ENCODE data around the gene VAV3.

DNA sequence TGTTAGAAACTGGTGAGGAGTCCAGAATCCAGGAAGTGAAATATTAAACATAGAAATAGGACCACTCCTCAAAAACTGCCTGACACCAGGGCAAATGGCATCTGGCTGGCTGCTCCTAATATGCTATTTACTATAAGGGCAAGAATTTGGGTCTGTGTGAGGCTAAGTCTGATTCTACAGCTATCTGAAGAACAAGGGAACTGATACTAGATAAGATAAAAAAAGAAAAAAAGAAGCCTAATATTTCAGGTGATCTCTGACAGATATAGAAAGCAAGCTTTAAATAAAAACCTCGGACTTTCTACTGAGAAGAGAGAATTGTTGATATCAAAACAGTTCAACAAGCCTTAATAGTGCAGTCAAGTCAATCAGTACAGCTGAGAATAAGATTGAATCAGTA, 42.1 kb upstream of the VAV3 start:
- TF ChIP-seq, protein P1, sequence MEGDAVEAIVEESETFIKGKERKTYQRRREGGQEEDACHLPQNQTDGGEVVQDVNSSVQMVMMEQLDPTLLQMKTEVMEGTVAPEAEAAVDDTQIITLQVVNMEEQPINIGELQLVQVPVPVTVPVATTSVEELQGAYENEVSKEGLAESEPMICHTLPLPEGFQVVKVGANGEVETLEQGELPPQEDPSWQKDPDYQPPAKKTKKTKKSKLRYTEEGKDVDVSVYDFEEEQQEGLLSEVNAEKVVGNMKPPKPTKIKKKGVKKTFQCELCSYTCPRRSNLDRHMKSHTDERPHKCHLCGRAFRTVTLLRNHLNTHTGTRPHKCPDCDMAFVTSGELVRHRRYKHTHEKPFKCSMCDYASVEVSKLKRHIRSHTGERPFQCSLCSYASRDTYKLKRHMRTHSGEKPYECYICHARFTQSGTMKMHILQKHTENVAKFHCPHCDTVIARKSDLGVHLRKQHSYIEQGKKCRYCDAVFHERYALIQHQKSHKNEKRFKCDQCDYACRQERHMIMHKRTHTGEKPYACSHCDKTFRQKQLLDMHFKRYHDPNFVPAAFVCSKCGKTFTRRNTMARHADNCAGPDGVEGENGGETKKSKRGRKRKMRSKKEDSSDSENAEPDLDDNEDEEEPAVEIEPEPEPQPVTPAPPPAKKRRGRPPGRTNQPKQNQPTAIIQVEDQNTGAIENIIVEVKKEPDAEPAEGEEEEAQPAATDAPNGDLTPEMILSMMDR (IDR thresholded peaks at IDR 0.05) = no peak
- TF ChIP-seq POLR2A (IDR thresholded peaks at IDR 0.05) = no peak

All from adrenal gland (tissue), 5 donors.